ENCODE measurements around the gene SPATA9.

SPATA9 gene

GRCh38 chr5:95617057-95617456 is 65.7 kb downstream of the SPATA9 start:
- H3K4me3 ChIP-seq (ENCODE audit: low read depth, low read length), result no peak overlapping the region
- peak; percentile 46 for DNase-seq (ENCODE audit: low read depth)
- no peak for TF ChIP-seq CTCF (IDR thresholded peaks at IDR 0.05; ENCODE audit: insufficient read depth, low read depth, low read length, missing control alignments)

- no peak for TF ChIP-seq CTCF (IDR thresholded peaks at IDR 0.05; ENCODE audit: insufficient read depth, low read depth, low read length, missing control alignments)
- peak; percentile 38 for DNase-seq (ENCODE audit: low read depth)
Observed at GRCh38 chr5:95615164-95615467, 67.7 kb downstream of the SPATA9 start.

DNA sequence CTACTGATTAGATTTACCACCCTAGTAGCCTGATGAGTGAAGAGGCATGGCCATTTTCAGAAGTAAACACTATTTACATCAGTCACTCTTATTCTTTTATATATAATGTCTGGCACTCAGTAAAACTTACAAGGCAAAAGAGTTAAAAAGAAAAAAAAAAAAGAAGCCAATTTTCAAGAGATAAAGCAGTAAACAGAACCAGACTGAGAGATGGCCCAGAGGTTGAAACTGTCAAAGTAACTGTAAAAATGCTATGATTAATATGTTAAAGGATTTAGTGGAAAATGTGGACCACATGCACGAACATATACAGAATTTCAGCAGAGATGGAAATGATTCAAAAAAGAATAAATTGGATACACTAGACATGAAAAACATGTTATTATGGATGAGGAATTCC is 69.3 kb downstream of the SPATA9 start:
- TF ChIP-seq CTCF (IDR thresholded peaks at IDR 0.05; ENCODE audit: insufficient read depth, low read depth, low read length, missing control alignments), result no peak
- DNase-seq (ENCODE audit: low read depth), result no peak
- no peak overlapping the region for H3K4me3 ChIP-seq (ENCODE audit: low read depth, low read length)

More at GRCh38 chr5:95615164-95615467, 67.7 kb downstream of the SPATA9 start:
- H3K4me3 ChIP-seq (ENCODE audit: low read depth, low read length), result no peak overlapping the region

- no peak overlapping the region for H3K4me3 ChIP-seq (ENCODE audit: low read depth, low read length)
- no peak for TF ChIP-seq CTCF (IDR thresholded peaks at IDR 0.05; ENCODE audit: insufficient read depth, low read depth, low read length, missing control alignments)
- DNase-seq (ENCODE audit: low read depth), result no peak
Observed at GRCh38 chr5:95611396-95611795, 71.4 kb downstream of the SPATA9 start.

DNA sequence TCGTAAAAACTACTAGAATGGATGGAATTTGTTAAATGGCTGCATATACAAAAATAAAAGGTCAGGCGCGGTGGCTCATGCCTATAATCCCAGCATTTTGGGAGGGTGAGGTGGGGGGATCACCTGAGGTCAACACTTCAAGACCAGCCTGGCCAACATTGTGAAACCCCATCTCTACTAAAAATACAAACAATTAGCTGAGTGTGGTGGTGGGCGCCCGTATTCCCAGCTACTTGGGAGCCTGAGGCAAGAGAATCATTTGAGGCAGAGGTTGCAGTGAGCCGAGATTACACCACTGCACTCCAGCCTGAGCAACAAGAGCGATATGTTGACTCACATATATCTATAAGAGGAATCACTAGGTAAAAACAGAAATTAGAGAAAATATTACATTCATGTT is 72.2 kb downstream of the SPATA9 start:
- TF ChIP-seq CTCF (IDR thresholded peaks at IDR 0.05; ENCODE audit: insufficient read depth, low read depth, low read length, missing control alignments), result no peak
- H3K4me3 ChIP-seq (ENCODE audit: low read depth, low read length), result no peak overlapping the region
- no peak for DNase-seq (ENCODE audit: low read depth)

DNA sequence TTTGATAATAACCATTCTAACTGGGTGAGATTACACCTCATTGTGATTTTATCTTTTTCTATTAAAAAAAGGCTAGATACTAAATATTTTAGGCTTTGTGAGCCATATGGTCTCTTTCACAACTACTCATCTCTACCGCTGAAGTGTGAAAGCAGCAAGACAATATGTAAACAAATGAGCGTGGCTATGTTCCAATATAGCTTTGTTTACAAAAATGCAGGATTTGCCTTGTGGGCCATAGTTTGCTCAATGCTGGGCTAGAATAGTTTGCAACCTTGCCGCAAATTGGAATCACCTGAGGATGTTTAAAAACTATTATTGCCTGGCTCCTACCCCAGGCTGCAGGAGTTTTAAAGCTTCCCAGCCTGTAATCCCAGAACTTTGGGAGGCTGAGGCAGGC is 73.1 kb downstream of the SPATA9 start:
- H3K4me3 ChIP-seq (ENCODE audit: low read depth, low read length), result no peak overlapping the region
- no peak for TF ChIP-seq CTCF (IDR thresholded peaks at IDR 0.05; ENCODE audit: insufficient read depth, low read depth, low read length, missing control alignments)
- DNase-seq (ENCODE audit: low read depth), result no peak
